Measurements from ENCODE around the gene PNLIPRP1.

The PNLIPRP1 gene

GRCh38 chr10:116599991-116600390 lies 9.2 kb downstream of the PNLIPRP1 start:
- no peak for DNase-seq (ENCODE audit: low spot score)

GRCh38 chr10:116602648-116603400 lies 12.1 kb downstream of the PNLIPRP1 start:
- no peak for DNase-seq (ENCODE audit: low spot score)

GRCh38 chr10:116606061-116606483 lies 15.3 kb downstream of the PNLIPRP1 start:
- no peak for DNase-seq (ENCODE audit: low spot score)

DNA sequence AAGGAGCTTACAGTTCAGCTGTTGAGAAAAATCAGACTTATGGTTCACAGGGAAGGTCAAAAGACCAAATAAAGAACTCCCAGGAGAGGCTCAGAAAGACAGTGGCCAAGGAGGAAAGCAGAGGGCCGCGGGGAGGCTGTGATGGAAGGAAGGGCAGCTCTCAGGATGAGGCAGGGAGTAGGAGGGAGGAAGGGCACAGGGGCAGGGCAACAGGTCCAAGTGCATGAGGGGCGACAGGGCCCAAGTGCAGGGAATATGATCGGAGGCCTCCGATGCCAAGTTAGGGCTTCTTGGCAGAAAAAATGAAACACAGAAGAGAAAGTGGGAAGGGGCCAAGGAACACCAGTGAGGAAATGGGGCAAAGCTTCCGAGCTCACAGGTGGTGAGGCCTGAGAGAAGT lies 16.6 kb downstream of the PNLIPRP1 start:
- no peak for DNase-seq (ENCODE audit: low spot score)

- DNase-seq (ENCODE audit: low spot score) = no peak
Measured at GRCh38 chr10:116608686-116609594, 18.2 kb downstream of the PNLIPRP1 start.

DNA sequence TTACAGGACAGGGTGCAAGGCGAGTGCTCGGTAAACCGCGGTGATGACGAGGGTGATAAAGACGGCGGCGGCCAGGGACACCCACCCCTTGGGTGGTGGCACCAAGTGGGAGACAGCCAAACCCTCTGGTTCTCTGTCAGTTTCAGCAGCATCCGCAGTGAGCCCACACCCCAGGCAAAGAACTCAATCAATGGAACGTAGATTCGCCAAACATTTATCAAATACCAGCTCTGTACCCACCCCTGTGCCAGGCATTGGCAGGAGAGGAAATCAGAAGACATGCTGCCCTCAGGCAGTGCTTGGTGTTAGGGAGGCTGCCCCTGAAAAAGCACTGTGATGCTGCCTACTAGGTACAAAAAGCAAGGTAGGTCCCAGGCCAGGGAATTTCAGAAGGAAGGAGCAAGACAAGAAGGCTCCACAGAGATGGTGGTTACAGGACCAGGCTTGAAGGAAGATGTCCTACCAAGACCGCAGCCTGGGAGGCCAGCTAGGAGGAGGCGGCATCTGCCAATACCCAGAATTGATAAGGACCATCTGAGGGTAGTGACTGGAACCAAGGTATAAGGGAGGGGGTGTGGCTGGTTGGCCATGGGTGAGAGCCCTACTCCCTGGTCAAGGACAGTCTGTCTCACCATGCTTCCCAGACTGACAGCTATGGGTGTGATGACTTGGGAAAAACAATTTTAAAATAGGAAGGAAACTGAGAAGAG lies 19.8 kb downstream of the PNLIPRP1 start:
- DNase-seq (ENCODE audit: low spot score) = no peak

- DNase-seq (ENCODE audit: low spot score) = no peak
Measured at GRCh38 chr10:116611153-116611545, 20.4 kb downstream of the PNLIPRP1 start.

DNA sequence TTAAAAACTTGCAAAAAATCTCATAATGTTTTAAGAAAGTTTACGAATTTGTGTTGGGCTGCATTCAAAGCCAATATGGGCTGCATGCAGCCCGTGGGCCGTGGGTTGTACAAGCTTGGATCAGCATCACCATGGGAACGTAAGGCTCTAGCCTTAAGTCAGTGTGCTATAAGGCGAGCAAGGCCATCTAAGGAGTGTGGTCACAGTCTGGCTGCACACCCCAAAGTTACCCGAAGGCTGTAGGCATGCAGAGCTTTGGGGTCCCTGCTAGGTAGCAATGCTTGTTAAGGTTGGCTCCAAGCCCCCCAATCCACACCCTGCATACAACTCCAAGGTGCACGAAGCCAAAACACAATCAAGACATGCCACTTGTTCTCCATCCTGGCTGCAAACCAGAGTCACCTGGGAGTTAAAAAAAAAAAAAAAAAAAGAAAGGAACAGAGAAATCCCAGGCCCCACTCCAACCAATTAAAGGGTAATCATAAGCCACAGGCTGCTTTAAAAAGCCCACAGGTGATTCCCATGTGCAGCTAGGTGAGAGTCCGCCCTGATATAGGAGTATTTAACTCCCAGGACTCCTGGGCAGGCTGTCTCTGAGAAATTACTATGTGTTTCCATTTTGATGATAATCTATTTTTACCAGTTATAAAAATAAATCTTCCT lies 21.5 kb downstream of the PNLIPRP1 start:
- no peak for DNase-seq (ENCODE audit: low spot score)

DNA sequence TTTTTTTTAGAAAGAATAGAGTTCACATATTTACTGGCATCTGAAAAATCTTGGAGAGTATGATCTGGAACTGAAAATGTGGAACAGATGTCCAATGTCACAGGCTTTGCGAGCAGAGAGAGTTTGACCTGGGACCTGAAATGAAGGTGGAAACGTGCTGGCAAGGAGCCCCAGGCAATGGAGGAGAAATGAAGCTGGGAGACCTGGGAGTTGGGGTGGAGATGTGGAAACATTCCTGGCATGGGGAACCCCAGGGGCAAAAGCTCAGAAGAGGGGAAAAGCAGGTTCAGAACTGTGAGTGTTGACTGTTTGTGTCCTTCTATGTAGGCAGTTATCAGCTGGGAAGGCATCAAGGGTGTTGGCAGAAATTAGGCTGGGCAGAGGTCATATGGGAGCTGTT lies 22.7 kb downstream of the PNLIPRP1 start:
- no peak for DNase-seq (ENCODE audit: low spot score)

GRCh38 chr10:116614796-116615195 lies 24.0 kb downstream of the PNLIPRP1 start:
- DNase-seq (ENCODE audit: low spot score) = no peak

DNA sequence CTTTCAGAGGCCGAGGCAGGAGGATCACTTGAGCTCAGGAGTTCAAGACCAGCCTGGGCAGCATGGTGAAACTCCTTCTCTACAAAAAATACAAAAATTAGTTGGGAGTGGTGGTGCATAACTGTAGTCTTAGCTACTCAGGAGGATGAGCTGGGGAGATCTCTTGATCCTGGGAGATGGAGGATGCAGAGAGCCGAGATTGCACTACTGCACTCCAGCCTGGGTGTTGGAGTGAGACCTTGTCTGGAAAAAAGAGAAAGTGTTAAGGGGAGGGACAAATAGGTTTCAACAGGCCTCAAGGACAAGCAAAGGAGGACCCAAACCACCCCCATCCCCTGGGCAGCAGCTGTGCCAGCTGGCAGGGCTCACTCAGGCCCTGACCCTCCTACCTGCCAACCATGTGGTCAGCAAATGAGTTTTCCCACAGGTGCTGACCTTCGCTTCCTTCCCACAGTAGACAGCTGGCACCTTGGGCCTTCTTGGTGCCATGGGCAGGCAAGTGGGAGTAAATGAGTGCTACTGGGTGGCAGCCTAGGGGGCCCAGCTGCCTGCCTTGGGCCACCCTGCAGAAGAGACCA lies 24.5 kb downstream of the PNLIPRP1 start:
- no peak for DNase-seq (ENCODE audit: low spot score)

DNA sequence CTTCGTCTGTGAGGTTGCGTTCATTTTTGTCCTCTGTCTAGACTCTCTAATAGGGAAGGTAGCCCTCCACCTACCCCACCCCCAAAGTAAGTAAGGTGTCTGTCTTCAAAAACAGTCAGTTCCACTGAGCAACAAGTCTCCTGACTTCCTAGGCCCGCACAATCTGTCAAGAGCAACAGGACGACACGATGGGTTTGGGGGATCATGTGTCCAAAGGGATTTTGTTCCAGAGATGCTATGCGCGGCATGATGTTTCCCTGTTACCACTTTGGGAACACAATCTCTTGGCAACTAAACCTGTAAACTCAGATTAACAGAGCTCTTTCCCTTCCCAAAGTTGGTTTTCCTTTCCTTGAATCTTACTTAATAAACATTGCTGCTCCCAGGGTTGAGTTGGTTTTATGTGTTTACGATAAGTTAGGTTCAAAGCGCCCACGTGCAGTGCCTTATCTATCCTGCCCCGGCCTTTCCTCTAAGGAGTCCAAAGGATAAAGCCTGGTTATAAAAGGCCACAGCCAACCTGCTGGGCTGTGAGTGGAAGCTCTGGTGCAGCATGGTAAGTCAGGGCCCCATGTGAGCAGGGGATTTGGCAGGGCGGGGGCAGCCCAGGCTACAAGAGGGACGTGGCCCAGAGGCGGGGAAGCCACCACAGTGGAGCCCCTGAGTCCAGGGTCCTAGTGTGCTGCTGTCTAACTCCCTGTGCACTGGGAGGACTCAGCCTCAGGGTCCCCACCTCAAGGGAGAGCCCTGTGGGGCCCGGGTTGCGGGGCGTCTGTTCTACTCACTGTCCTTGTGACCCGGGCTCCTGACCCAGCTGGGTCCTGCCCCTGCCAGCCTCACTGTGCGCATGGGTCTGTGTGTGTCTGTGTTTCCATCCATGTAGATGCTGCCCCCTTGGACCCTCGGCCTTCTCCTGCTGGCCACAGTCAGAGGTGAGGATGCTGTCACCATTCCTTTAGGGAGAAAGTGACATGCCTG lies 30.0 kb downstream of the PNLIPRP1 start, which contains the start of gene PNLIPRP2:
Gene PNLIPRP2 (plus strand): TSS at position 531 of the 978 bp plus-strand sequence.
- no peak for DNase-seq (ENCODE audit: low spot score)

DNA sequence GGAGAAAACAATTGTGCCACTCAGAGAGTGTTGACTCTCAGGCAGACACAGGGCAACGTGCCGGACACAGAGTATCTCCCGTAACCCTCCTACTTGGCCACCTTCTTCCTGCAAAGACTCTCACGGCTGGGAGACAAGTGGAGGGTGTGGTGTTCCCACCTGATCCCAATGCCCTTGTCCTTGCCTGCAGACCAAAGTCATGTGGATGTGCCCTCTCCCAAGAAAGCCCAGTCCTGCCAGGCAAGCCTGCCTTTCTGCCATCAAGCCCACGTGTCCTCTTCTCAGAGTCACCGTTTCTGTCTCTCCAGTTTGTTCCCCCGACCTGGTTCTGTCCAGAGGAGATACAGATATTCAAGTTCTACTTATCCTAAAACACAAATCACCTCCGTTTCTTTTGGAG lies 30.7 kb downstream of the PNLIPRP1 start:
- DNase-seq (ENCODE audit: low spot score) = no peak

GRCh38 chr10:116621934-116622655 lies 31.3 kb downstream of the PNLIPRP1 start:
- DNase-seq (ENCODE audit: low spot score) = no peak

GRCh38 chr10:116625845-116626244 lies 35.1 kb downstream of the PNLIPRP1 start:
- no peak for DNase-seq (ENCODE audit: low spot score)

GRCh38 chr10:116626815-116627214 lies 36.1 kb downstream of the PNLIPRP1 start:
- no peak for DNase-seq (ENCODE audit: low spot score)

DNA sequence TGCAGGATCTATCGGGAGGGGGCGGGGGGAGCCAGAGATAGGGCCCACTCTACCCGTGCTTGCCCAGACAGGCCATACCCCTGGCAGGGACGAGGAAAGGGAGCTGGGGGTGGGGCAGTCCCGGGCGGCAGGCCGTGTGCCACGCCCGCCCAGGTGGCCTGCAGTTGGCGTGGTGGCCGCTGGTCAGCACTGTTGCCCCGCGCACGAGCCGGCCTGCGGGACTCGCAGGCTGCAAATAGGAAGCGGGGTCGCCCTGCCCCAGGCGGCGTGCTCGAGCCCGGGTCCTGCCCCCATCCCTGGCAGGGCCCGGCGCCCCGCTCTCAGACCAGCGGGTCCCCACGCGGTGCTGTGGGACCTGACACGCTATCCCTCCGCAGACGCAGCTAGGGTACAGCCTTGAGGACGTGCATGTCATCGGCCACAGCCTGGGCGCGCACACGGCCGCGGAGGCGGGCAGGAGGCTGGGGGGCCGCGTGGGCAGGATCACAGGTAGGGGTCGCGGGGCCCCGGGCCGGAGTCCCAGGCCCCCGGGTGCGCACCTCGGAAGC lies 36.7 kb downstream of the PNLIPRP1 start:
- peak; percentile 48 for DNase-seq (ENCODE audit: low spot score)

DNA sequence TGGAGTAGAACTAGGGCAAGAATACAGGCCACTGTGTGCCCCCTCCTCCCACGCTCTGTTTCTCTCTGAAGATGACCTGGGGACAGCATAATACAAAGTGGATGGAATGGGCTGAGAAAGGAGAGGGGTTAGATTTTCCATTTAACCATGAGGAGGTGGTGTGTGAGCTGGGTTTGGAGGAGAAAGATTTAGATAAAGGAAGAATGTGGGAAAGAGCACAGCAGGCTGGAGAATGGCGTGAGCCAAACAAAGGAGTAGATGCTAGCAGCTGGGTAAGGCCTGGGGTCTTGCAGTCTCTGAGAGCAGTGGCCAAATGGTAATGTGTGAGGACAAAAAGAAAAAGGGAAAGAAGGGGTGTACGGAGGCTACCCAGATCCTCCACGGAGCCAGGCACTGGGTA lies 38.6 kb downstream of the PNLIPRP1 start:
- no peak for DNase-seq (ENCODE audit: low spot score)

GRCh38 chr10:116630020-116630419 lies 39.3 kb downstream of the PNLIPRP1 start:
- DNase-seq (ENCODE audit: low spot score) = no peak

Data from AG08396 (cell line).